Naive thymus-derived CD4-positive, alpha-beta T cell (primary cell): ENCODE results near the gene LRRC63. TPM values are rescaled to one million over a fixed set of nuclear protein-coding genes. Genes with fewer than 3 reads are reported as not detected.
"Not testable (repeated sequence)": the region's sequence is repeated elsewhere in the genome, so short reads cannot be mapped to it uniquely, and the experiment has no call there.

Source experiments
- ATAC-seq: fragments of 150-1000 bp; cut with Tn5 transposase; 2 replicates; pipeline ENCODE4 v1.10.0; 2021; ENCODE audit warnings: mild to moderate bottlenecking, moderate library complexity
- CTCF ChIA-PET: fragments of 350-600 bp; sonication (Branson Sonifier 250); formaldehyde crosslinking; loops from one replicate; lab custom pipeline; 2021; ENCODE audit warnings: antibody characterized with exemption; lab: Charles Lee
- POLR2A ChIA-PET: fragments of 350-600 bp; sonication (Branson Sonifier 250); formaldehyde crosslinking; loops from one replicate; lab custom pipeline; 2021; ENCODE audit warnings: antibody characterized with exemption, inconsistent platforms; lab: Charles Lee
- DNase-seq, 9 donors: peaks; one replicate each; pipeline versions ENCODE4 v3.0.0 to v3.0.0-alpha.2; 2020 to 2022; ENCODE audit warnings: mixed read lengths in 1 of 9
- H3K27ac ChIP-seq: one replicate; pipeline ENCODE4 v1.7.0; 2013; ENCODE audit warnings: mild to moderate bottlenecking, low read depth, low read length, moderate library complexity
- H3K27me3 ChIP-seq, 2 donors: one replicate each; pipeline ENCODE4 v1.7.0; 2013; ENCODE audit warnings: low read length in 2 of 2, mild to moderate bottlenecking in 2 of 2, moderate library complexity in 2 of 2; ENCODE audit not compliant: control insufficient read depth in 2 of 2, insufficient read depth in 2 of 2
- H3K36me3 ChIP-seq, 3 experiments: 1 replicate in 2 of 3; 2 replicates in 1 of 3; pipeline ENCODE4 v1.7.0; 2013; ENCODE audit warnings: low read length in 3 of 3, mild to moderate bottlenecking in 3 of 3, moderate library complexity in 1 of 3; ENCODE audit not compliant: insufficient read depth in 3 of 3, control insufficient read depth in 2 of 3
- H3K4me1 ChIP-seq, 2 donors: one replicate each; pipeline ENCODE4 v1.7.0; 2013; ENCODE audit warnings: low read length in 2 of 2, mild to moderate bottlenecking in 2 of 2, moderate library complexity in 1 of 2; ENCODE audit not compliant: control insufficient read depth in 2 of 2, insufficient read depth in 2 of 2
- H3K4me3 ChIP-seq: 2 replicates; pipeline ENCODE4 v1.7.0; 2013; ENCODE audit warnings: mild to moderate bottlenecking, low read length
- H3K9me3 ChIP-seq, 3 experiments: 1 replicate in 2 of 3; 2 replicates in 1 of 3; pipeline ENCODE4 v1.7.0; 2013; ENCODE audit warnings: low read length in 3 of 3; ENCODE audit not compliant: control insufficient read depth in 2 of 3
- H3K27ac Mint-ChIP-seq, 9 donors: one replicate each; pipeline ENCODE4 v1.8.0; 2020 to 2022; ENCODE audit warnings: mixed read lengths in 9 of 9, mild to moderate bottlenecking in 8 of 9, moderate library complexity in 5 of 9, inconsistent platforms in 2 of 9
- H3K27me3 Mint-ChIP-seq, 5 donors: one replicate each; pipeline ENCODE4 v1.8.0; 2021 to 2022; ENCODE audit warnings: mixed read lengths in 5 of 5, mild to moderate bottlenecking in 1 of 5
- H3K36me3 Mint-ChIP-seq, 5 donors: one replicate each; pipeline ENCODE4 v1.8.0; 2020 to 2022; ENCODE audit warnings: mixed read lengths in 5 of 5, mild to moderate bottlenecking in 3 of 5, inconsistent platforms in 1 of 5
- H3K4me1 Mint-ChIP-seq, 7 donors: one replicate each; pipeline ENCODE4 v1.8.0; 2020 to 2022; ENCODE audit warnings: mixed read lengths in 7 of 7, mild to moderate bottlenecking in 3 of 7, inconsistent platforms in 1 of 7
- H3K4me3 Mint-ChIP-seq, 10 donors: one replicate each; pipeline ENCODE4 v1.8.0; 2020 to 2022; ENCODE audit warnings: mild to moderate bottlenecking in 10 of 10, mixed read lengths in 10 of 10, moderate library complexity in 6 of 10, inconsistent platforms in 2 of 10
- H3K9me3 Mint-ChIP-seq, 11 donors: one replicate each; pipeline ENCODE4 v1.8.0; 2020 to 2022; ENCODE audit warnings: mixed read lengths in 11 of 11, mild to moderate bottlenecking in 4 of 11, inconsistent platforms in 1 of 11, moderate library complexity in 1 of 11
- intact Hi-C, 2 donors: fragments of 100-400 bp; cut with micrococcal nuclease; formaldehyde crosslinking; loops; one replicate each; pipeline ENCODE4 v1.15.1; 2023
- polyA plus RNA-seq, 2 donors: library from polyadenylated mRNA; unstranded; fragments of 300-500 nt; fragmentation: Illumina TruSeq; gene quantifications; one replicate each; pipeline ENCODE4 v1.2.3, GENCODE V29; 2021
- total RNA-seq, 6 experiments: library from RNA in 5 of 6; stranded (reverse) in 5 of 6; gene quantifications; 1 replicate in 5 of 6; 2 replicates in 1 of 6; pipeline ENCODE4 v1.2.3 and lab custom pipeline; 2021 to 2026

Gene LRRC63
- total and polyA plus RNA-seq, 7 experiments from 2014 or later = 0.19 to 0.80 (median 0.46) TPM; not detected in 1

- Mint-ChIP-seq H3K36me3 (peaks cover 0 to 31% (median 0%) of the 10 kb centered on the region in 5 donors), H3K9me3 (peaks cover 0 to 17% (median 0%) of the 10 kb centered on the region in 11 donors), H3K4me1 (peaks cover 7 to 35% (median 24%) of the 10 kb centered on the region in 7 donors), H3K27me3 (peaks cover 0 to 27% (median 0%) of the 10 kb centered on the region in 5 donors)
- DNase-seq, H3K27me3 ChIP-seq, ATAC-seq, H3K4me3 ChIP-seq, H3K27ac Mint-ChIP-seq, H3K4me3 Mint-ChIP-seq, H3K27ac ChIP-seq, H3K9me3 ChIP-seq, CTCF ChIA-PET, H3K4me1 ChIP-seq, H3K36me3 ChIP-seq: not testable (repeated sequence)
- intact Hi-C loops = loop anchor here in 1 of 2 donors (5.0 kb wide), 3 partner anchors 42 to 108 kb away; no protein-coding TSS in a partner anchor
- POLR2A ChIA-PET = interaction anchor here (0.8 kb wide), 1 partner anchor 39 kb away, joined by 3 read pairs; no protein-coding TSS in a partner anchor
Measured at GRCh38 chr13:46214741-46215140, 3.0 kb downstream of the LRRC63 start.

DNA sequence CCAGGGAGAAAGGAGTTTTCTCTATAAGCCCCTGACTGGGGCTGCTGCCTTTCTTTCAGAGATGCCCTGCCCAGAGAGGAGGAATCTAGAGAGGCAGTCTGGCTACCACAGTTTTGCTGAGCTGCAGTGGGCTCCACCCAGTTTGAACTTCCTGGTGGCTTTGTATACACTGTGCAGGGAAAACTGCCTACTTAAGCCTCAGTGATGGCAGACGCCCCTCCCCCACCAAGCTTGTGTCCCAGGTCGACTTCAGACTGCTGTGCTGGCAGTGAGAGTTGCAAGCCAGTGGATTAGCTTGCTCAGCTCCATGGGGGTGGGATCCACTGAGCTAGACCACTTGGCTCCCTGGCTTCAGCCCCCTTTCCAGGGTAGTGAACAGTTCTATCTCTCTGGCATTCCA is 8.5 kb downstream of the LRRC63 start:
- ATAC-seq, H3K36me3 ChIP-seq, DNase-seq, H3K27me3 ChIP-seq, H3K27ac ChIP-seq, H3K4me3 ChIP-seq, H3K4me1 ChIP-seq, H3K9me3 ChIP-seq, intact Hi-C loops, H3K27ac Mint-ChIP-seq: not testable (repeated sequence)
- Mint-ChIP-seq H3K36me3 (peaks cover 0 to 46% (median 14%) of the 10 kb centered on the region in 5 donors), H3K4me3 (peak overlapping the region in 1 of 10 donors; percentile 18), H3K4me1 (peaks cover 5 to 19% (median 14%) of the 10 kb centered on the region in 7 donors), H3K9me3 (peaks cover 0 to 36% (median 17%) of the 10 kb centered on the region in 11 donors), H3K27me3 (peaks cover 0 to 28% (median 0%) of the 10 kb centered on the region in 5 donors)
- ChIA-PET CTCF (interaction anchor here (0.6 to 1.7 kb wide), 3 partner anchors 48 to 101 kb away, joined by 3 to 5 read pairs (median 3); no protein-coding TSS in a partner anchor), POLR2A (interaction anchor here (1.3 kb wide), 1 partner anchor 18 kb away, joined by 3 read pairs; no protein-coding TSS in a partner anchor)

GRCh38 chr13:46229251-46229650 is 17.5 kb downstream of the LRRC63 start:
- H3K4me1 Mint-ChIP-seq = no peaks in the 10 kb centered on the region
- Histone ChIP-seq H3K4me1 (no peaks in the 10 kb centered on the region), H3K4me3 (no peak overlapping the region), H3K27me3 (no peaks in the 10 kb centered on the region), H3K36me3 (no peaks in the 10 kb centered on the region), H3K9me3 (peaks cover 0 to under 1% (median 0%) of the 10 kb centered on the region in 3 experiments), H3K27ac (no peak overlapping the region)
- H3K27me3 Mint-ChIP-seq = peaks cover 0 to 3% (median 0%) of the 10 kb centered on the region in 5 donors
- H3K4me3 Mint-ChIP-seq = no peak overlapping the region
- DNase-seq (no peak), ATAC-seq (no peak)
- peaks cover 19 to 48% (median 29%) of the 10 kb centered on the region in 5 donors for H3K36me3 Mint-ChIP-seq
- CTCF ChIA-PET = interaction anchor here (0.6 kb wide), 1 partner anchor 30 kb away, joined by 3 read pairs; no protein-coding TSS in a partner anchor
- peaks cover 13 to 58% (median 24%) of the 10 kb centered on the region in 11 donors for H3K9me3 Mint-ChIP-seq
- intact Hi-C loops = no loop called here
- no peak overlapping the region for H3K27ac Mint-ChIP-seq
- POLR2A ChIA-PET = no interaction called here

- ATAC-seq (no peak), DNase-seq (no peak)
- Histone ChIP-seq H3K4me1 (no peaks in the 10 kb centered on the region), H3K27me3 (no peaks in the 10 kb centered on the region), H3K9me3 (peaks cover 0 to 9% (median 4%) of the 10 kb centered on the region in 3 experiments), H3K4me3 (no peak overlapping the region), H3K27ac (no peak overlapping the region), H3K36me3 (no peaks in the 10 kb centered on the region)
- H3K4me3 Mint-ChIP-seq = no peak overlapping the region
- intact Hi-C loops = no loop called here
- H3K9me3 Mint-ChIP-seq = peaks cover 15 to 71% (median 37%) of the 10 kb centered on the region in 11 donors
- H3K27ac Mint-ChIP-seq = no peak overlapping the region
- no peaks in the 10 kb centered on the region for H3K27me3 Mint-ChIP-seq
- POLR2A ChIA-PET = interaction anchor here (0.7 kb wide), 1 partner anchor 51 kb away, joined by 4 read pairs; no protein-coding TSS in a partner anchor
- CTCF ChIA-PET = interaction anchor here (0.6 to 1.4 kb wide), 3 partner anchors 35 to 71 kb away, joined by 3 read pairs; no protein-coding TSS in a partner anchor
- no peaks in the 10 kb centered on the region for H3K4me1 Mint-ChIP-seq
- H3K36me3 Mint-ChIP-seq = peaks cover 28 to 56% (median 35%) of the 10 kb centered on the region in 5 donors
Measured at GRCh38 chr13:46232281-46232680, 20.6 kb downstream of the LRRC63 start.

- Mint-ChIP-seq H3K4me1 (no peaks in the 10 kb centered on the region), H3K27me3 (peaks cover 0 to 8% (median 0%) of the 10 kb centered on the region in 5 donors), H3K9me3 (peaks cover 11 to 68% (median 29%) of the 10 kb centered on the region in 11 donors), H3K27ac (no peak overlapping the region), H3K36me3 (peaks cover 21 to 49% (median 27%) of the 10 kb centered on the region in 5 donors), H3K4me3 (no peak overlapping the region)
- Histone ChIP-seq H3K27ac (no peak overlapping the region), H3K4me1 (no peaks in the 10 kb centered on the region), H3K36me3 (no peaks in the 10 kb centered on the region), H3K27me3 (no peaks in the 10 kb centered on the region), H3K9me3 (peaks cover 0 to 9% (median 4%) of the 10 kb centered on the region in 3 experiments), H3K4me3 (no peak overlapping the region)
- CTCF ChIA-PET = interaction anchor here (0.6 kb wide), 1 partner anchor 96 kb away, joined by 3 read pairs; no protein-coding TSS in a partner anchor
- ATAC-seq (no peak), DNase-seq (no peak)
- POLR2A ChIA-PET = no interaction called here
- intact Hi-C loops = no loop called here
Measured at GRCh38 chr13:46235286-46235685, 23.6 kb downstream of the LRRC63 start.

DNA sequence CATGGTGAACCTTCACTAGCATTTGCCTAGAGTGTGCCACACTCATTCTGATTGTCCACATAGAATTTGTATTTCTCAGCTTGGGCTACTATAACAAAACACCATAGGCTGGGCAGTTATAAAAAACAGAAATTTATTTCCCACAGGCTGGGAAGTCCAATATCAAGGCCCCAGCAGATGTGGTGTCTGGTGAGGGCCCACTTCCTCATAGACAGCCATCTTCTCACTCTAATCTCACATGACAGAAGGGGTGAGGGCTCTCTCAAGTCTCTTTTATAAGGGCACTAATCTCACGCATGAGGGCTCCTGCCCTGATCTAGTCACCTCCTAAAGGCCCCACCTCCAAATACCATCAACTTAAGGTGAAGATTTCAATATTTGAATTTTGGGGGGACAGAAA is 53.6 kb downstream of the LRRC63 start:
- H3K9me3 Mint-ChIP-seq = peaks cover 0 to 2% (median 0%) of the 10 kb centered on the region in 11 donors
- ChIA-PET POLR2A (no interaction called here), CTCF (no interaction called here)
- no peaks in the 10 kb centered on the region for H3K27me3 ChIP-seq
- H3K9me3 ChIP-seq = no peaks in the 10 kb centered on the region
- H3K27me3 Mint-ChIP-seq = peaks cover 3 to 40% (median 6%) of the 10 kb centered on the region in 5 donors
- no peaks in the 10 kb centered on the region for H3K36me3 Mint-ChIP-seq
- H3K27ac ChIP-seq = no peak overlapping the region
- peaks cover 0 to 2% (median 0%) of the 10 kb centered on the region in 7 donors for H3K4me1 Mint-ChIP-seq
- no peaks in the 10 kb centered on the region for H3K4me1 ChIP-seq
- no peak overlapping the region for H3K27ac Mint-ChIP-seq
- H3K4me3 Mint-ChIP-seq = no peak overlapping the region
- no peaks in the 10 kb centered on the region for H3K36me3 ChIP-seq
- intact Hi-C loops = no loop called here
- DNase-seq (no peak), ATAC-seq (no peak)
- no peak overlapping the region for H3K4me3 ChIP-seq
